GM19193 (cell line): ENCODE results near the gene POLR2E.

Experiments used
- POLR2A ChIP-seq: IDR thresholded peaks from 4 replicates; pipeline ENCODE4 v1.6.1; 2011; ENCODE audit not compliant: insufficient read depth, insufficient read length; ENCODE audit errors: extremely low read depth

The POLR2E gene

DNA sequence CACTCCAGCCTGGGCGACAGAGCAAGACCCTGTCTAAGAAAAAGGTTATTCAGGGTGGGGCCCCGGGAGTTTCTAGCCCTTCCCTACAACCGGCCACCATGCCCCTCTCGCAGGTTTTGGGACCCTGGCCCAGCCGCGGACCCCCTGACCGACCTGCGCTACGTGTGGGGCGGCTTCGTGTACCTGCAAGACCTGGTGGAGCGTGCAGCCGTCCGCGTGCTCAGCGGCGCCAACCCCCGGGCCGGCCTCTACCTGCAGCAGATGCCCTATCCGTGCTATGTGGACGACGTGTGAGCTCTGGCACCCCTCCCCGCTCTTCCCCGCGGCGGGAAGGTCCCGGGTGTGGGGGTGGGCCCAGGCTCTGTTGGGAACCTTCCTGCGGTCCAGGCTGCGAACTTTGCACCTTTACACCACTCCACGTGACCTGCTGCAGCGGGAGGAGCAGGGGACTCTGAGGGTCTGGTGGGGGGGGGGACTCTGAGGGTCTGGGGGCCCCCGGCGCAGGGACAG is 49.0 kb downstream of the POLR2E start:
- TF ChIP-seq POLR2A, result no peak

DNA sequence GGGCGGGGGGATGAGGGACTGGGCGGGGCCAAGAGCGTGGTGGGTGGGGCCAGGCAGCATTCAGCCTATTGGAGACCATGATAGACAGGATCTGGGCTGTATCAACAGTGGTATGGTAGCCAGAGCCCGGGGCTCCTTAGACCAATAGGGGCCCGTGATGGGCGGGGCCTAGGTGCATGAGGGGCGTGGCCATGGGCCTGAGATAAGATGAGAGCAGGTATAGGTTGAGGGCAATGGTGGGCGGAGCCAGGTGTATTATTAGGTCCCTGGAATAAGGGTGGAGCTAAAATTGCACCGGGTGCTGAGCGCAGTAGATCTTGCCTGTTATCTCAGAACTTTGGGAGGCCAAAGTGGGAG is 50.0 kb downstream of the POLR2E start:
- TF ChIP-seq POLR2A, result no peak

DNA sequence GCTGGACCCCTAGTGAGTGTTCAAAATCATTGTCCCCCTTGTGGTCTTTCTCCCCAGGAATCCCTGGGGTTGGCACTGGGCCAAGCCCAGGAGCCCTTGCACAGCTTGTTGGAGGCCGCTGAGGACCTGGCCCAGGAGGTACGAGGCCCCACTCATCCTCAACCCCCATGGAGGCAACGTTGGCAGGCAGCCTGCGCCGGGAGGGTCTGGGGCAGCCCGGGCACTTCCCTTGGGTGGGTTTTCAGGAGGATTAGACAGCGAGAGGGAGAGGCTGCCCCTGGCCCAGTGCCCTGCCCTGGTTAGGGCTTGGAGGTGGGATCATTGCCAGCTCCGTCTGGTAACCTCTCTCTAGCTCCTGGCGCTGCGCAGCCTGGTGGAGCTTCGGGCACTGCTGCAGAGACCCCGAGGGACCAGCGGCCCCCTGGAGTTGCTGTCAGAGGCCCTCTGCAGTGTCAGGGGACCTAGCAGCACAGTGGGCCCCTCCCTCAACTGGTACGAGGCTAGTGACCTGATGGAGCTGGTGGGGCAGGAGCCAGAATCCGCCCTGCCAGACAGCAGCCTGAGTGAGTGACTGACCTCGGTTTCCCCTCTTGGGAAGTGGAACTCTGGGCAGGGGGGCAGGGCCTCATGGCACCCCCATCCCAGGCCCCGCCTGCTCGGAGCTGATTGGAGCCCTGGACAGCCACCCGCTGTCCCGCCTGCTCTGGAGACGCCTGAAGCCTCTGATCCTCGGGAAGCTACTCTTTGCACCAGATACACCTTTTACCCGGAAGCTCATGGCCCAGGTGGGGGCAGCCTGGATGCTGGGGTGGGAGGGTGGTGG is 52.3 kb downstream of the POLR2E start:
- no peak for TF ChIP-seq POLR2A

DNA sequence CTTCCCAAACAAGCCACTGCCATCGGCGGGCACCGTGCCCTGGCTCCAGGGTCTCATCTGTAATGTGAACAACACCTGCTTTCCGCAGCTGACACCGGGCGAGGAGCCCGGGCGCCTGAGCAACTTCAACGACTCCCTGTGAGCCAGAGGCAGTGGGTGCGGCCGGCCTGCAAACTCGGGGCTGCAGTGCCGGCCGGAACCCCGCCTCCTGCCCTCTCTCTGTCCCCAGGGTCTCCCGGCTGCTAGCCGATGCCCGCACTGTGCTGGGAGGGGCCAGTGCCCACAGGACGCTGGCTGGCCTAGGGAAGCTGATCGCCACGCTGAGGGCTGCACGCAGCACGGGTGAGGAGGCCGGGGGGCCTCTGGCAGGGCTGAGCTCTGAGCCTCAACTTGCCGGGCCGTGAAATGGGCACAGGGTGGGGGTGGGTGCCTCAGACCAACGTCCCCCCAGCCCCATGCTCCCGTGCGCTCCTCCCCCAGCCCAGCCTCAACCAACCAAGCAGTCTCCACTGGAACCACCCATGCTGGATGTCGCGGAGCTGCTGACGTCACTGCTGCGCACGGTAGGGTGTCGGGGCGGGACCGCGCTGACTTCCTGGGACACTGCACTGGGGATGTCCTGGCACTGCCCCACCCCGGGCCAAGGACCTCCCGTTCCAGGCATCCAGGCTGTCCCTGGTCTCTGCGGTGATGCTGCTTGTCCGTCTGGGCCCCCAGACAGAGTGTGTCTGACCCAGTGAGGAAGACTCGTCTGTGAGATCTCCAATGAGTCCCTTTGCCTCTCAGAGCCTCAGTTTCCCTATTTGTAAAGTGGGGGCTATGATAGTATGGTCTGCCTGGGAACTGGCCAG is 53.1 kb downstream of the POLR2E start:
- no peak for TF ChIP-seq POLR2A

DNA sequence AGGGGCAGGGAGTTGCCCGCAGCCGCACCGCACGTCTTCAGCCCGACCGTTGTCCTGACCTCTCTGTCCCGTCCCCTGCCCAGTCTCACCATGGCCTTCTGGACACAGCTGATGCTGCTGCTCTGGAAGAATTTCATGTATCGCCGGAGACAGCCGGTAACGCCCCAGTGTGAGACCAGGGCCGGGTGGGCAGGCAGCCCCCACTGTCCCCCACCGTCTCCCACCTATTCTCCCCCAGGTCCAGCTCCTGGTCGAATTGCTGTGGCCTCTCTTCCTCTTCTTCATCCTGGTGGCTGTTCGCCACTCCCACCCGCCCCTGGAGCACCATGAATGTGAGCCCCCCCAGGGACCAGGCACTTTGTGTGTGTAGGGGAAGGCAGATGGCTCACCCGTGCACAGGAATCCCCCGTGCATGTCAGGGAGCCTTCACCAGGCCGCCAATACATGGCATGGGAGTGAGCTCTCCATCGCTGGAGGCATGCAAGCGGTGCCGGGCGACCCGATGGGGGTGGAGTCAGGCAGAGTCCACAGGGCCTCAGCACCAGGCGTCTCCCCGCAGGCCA is 53.8 kb downstream of the POLR2E start:
- no peak for TF ChIP-seq POLR2A

DNA sequence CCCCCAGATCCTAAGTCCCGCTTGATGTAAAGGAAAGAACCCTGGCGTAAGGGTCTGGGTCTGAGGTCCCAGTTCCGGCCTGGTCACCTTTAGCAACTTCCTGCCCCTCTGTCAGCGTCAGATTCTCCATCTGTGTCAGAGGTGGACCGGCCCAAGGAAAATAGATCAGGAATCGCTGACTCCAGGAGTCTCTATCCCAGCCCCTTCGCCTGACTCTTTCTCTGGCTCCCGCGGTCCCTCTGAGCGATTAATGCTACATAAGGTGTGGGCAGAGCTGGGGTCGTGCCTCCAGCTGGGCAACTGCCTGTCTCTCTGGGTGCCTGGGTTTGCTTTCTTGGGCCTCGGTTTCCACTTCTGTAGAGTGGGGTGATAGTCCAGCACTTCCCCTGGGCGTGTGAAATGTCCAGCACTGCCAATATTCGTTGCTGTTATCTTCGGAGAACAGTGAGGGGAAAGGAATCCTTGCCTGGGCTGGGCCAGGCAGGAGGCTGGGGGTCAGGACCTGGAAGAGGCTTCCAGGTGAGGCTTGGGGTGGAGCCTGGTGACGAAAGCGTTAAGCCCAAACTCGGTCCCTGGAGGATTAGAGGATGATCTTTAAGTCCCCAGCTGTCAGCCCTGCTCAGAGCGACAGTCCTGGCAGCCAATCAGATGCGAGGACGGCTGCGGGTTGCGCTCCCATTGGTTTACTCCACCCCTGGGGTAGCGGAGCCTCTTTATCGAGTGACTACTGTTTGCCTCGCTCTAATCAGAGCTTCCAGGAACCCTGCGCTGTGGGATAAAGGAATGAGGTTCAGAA is 54.5 kb downstream of the POLR2E start:
- TF ChIP-seq POLR2A, result no peak

DNA sequence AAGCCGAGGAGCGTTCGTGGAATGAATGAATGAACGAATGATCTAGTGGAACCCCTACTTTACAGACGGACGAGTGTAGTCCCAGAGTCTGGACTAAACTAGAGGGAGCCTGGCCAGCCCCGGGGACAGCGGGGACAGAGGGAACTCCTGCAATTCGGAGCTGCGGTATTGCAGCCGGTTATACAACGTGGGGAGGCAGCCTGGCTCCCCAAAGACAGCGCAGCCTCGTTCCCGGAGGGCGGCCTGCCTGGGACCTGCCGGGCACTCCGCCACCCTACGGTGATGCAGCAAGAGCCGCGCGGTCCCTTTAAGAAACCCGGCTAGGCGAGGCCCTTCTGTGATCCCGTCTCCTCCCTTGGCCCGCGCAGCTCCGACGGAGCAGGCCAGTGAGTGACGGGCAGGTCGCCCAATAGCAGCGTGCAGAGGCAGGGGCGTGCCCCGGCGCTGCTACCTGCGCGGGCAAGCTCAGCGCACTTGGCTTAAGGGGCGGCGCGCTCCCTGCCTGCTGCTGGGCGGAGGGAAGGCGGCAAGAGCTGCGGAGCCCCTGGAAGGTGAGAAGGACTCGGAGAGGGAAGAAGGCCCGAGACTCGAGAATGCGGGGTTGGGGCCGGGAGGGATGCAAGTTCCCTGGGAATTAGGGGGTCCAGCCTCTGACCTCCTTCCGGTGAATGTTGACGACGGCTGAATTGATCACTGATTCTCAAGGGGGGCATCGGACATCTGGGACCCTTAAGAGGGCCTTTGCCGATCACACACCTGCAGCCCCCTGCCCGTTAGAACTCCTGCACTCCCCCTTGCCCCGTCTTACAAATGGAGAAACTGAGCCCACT is 55.3 kb downstream of the POLR2E start, which contains the start of gene ABCA7:
Gene ABCA7 (plus strand): TSS at position 462 of the 830 bp plus-strand sequence. CDS start 1,255 bp downstream, outside the sequence.
- TF ChIP-seq POLR2A, result peak; percentile 51

DNA sequence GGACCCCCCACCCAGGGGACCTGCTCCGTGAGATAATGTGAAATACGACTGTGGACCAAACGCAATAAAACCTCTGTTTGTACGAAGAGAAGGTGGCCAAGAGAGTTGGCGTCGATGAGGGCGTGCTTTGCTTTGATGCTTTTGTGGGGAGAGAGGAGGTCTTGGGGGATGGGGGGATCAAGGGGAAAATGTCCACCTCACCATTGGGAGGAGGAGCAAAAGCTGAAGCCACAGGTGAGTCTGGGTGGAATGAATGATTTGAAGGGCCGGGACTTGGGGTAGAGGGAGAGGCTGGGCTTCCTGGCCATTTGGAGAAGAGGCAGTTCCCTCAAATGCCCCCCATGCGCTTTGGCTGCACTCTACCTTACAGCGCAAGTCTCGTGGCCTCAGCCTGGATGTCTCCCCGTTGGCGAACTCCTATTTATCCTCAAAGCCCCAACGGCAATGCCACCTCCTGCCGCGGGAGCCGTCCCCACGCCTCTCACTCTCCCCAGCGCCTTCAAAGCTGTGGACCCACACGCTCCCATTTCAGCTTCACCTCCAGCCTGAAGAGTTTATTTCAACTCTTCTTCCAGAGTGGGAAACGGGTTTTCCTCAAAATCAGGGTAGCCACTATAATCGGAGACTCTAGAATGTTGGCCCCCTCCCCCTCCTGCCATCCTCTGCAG is 56.1 kb downstream of the POLR2E start:
- no peak for TF ChIP-seq POLR2A

DNA sequence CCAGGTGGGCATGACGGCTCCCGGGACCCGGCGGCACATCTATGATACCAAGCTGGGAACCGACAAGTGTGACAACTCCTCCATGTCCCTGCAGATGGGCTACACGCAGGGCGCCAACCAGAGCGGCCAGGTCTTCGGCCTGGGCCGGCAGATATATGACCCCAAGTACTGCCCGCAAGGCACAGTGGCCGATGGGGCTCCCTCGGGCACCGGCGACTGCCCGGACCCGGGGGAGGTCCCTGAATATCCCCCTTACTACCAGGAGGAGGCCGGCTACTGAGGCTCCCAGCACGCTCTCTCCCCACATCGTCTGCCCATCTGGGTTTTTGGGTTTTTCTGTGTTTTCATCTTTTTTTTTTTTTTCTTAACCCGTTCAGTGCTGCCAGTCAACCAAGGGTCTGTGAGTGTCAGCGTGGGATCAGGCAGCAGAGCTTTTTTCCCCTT is 57.5 kb downstream of the POLR2E start:
- TF ChIP-seq POLR2A, result no peak
